Activated CD4-positive, CD25-positive, alpha-beta regulatory T cell treated with anti-CD3 and anti-CD28 coated beads, Interleukin-2, amount 50 U/mL, for 16 hours (primary cell): Measurements from ENCODE around the gene CNOT4.
"Not testable (repeated sequence)": the region's sequence is repeated elsewhere in the genome, so short reads cannot be mapped to it uniquely, and the experiment has no call there.

ENCODE experiments used
- DNase-seq: peaks from one replicate; pipeline ENCODE4 v3.0.0-alpha.2; 2020; ENCODE audit warnings: low read depth, low spot score

CNOT4 gene

DNA sequence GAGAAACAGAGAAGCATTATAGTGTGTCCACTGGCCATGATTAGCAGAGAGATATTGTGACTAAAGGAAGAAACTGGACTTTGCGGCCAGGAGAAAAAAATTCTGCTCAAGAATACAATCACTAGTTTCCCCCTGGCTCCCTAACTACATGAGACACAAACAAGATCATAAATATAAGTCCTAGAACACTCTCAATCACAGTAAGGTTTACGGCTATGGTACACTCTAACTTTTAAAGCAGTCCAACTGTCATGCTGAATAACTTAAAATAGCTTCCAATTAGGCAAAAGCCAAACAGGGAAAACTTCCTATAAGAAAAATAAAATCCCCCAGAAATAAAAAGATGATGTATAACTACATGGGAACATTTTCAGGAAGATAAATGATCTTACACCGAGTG, 144.2 kb downstream of the CNOT4 start:
- no peak for DNase-seq

DNA sequence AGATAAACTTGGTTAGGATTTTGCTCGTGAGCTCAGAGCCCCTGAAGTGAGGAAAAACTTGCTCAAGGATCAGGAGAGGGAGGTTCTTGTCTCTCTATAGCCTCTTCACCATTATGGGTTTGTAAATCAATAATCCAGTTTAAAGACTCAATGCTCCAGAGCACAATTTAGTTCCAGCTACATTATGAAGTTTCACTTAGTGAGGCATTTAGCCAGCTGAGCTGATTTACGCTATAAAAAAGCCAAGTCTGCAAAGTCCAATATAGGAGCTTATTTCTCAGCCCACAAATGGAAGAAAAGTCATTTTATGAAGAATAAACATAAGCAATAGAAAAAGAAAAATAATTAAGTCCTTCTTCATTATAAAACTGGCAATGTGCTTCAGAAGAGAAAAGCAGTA, 145.7 kb downstream of the CNOT4 start:
- no peak for DNase-seq

DNA sequence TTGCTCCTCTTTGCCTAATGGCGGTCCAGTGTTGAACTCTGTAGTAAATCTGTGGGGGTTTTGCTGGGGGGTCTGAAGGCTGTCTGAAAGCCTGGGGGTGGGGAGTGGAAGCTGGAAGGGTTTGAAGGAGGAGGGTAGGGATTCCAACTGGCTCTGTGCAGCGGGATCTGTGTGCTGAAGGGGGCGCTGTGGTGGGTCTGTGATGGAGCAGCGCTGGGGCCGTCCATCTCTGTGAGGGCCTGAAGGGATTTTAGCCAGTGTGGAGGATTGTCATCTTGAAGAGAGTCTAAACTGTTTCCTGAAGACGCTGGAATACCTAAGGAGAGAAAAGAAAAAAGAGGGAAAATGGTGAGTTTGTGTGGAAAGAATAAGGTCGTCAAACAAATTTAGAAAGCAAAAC, 147.0 kb downstream of the CNOT4 start:
- no peak for DNase-seq

DNA sequence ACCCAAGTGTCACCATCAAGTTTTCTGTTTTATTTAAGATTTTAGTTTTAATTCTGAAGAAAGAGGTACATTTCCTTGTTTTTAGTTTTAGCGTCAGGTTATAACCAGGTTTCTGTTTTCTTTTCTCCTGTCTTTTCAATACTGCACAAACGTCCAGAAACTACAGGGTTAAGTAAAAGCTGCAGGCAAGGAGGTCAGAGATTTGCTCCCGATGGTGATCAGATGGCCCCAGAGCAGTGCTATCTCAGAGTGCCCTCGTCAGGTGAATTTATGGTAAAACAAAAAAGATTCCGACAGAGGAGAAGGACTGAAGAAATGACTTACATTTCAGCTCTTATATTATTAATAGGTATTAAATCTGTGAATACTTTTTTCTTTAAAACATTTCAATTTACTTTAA, 148.1 kb downstream of the CNOT4 start:
- no peak for DNase-seq

DNA sequence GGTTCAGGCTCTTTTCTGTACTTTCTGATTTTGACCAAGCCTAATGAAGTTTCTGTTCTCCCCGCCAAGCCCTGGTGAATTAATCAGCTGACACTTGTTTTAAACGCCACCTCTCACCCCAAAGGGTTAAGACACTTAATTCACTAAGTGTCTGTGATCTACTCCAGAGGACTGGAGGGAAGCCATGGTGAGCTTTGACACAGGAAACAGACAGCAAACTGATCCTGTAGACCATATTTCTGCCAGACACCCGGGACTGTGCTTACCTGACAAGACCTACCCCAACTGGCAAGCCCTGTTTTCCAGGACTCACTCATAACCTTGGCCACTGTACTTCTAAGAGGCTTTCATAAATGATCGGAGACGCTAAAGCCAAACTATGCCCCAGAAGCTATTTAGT, 150.3 kb downstream of the CNOT4 start:
- no peak for DNase-seq

GRCh38 chr7:135355377-135356048, 154.4 kb downstream of the CNOT4 start:
- no peak for DNase-seq

GRCh38 chr7:135353832-135354231, 156.1 kb downstream of the CNOT4 start:
- DNase-seq = no peak

DNA sequence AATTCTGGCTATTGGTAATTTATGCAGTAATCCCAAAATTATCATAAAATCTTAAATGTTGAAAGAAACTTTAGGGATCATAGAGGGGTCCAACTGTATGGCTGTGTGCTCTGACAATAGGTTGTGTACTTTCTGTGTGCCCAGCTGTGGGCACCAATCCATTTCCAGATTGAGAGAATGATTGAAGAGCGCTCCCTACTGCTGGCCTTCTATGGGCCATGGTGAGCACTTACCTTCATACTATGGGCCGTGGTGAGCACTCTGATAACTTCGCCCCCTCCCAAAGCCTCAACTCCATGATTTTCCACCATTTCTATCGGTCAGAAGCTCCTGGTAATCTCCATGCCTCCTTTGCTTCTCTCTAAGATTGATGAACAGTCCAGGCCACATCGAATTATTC, 157.6 kb downstream of the CNOT4 start:
- no peak for DNase-seq

DNA sequence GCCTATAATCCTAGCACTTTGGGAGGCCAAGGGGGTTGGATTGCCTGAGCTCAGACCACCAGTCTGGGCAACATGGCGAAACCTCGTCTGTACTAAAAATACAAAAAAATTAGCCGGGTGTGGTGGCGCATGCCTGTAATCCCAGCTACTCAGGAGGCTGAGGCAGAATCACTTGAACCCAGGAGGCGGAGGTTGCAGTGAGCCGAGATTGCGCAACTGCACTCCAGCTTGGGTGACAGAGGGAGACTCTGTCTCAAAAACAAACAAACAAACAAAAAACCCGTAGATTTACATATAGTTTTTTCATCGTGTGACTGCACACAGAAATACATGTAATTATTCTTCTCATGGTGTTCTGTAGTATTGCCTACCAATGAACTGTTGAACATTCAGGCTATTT, 158.8 kb downstream of the CNOT4 start:
- not testable (repeated sequence) for DNase-seq

- no peak for DNase-seq
Observed at GRCh38 chr7:135349746-135350145, 160.2 kb downstream of the CNOT4 start.

DNA sequence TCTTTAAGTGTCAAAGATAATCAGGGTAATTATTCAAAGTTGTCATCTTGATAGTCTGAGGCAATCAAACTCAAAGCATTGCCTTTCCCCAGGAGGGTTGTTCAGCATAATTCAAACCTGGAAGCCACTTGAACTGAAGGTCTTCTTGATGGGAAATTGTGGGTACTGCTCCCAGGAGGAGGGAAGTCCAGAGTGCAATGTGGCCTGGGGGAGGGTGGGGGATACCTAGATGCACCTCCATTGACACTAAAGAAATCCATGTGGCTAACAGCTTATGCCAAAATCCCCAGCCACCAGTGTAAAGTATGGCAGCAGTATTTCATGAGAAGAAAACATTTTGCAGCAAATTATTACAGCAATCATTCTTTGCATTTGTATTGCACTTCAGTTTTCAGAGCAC, 161.4 kb downstream of the CNOT4 start:
- no peak for DNase-seq

GRCh38 chr7:135343361-135343760, 166.5 kb downstream of the CNOT4 start:
- no peak for DNase-seq

DNA sequence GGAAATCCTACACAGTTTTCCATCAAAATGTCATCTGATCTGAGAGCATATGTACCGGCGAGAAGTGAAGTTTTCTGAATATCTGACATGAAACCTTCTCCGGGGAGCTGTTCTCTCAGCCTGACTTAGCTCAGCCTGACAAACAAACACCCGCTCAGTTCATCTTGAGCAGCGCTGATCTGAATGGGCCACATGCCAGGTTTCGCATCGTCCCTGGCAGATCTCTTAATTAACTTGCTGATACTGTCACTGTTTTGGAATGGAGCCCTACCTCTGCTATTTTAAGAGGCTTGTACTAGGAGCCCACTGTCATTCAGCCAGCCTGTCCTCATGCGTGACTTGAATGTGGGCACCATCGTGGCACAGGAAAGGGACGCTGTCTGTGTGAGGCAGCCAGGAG, 167.0 kb downstream of the CNOT4 start:
- DNase-seq = no peak

GRCh38 chr7:135341049-135341448, 168.9 kb downstream of the CNOT4 start:
- no peak for DNase-seq

DNA sequence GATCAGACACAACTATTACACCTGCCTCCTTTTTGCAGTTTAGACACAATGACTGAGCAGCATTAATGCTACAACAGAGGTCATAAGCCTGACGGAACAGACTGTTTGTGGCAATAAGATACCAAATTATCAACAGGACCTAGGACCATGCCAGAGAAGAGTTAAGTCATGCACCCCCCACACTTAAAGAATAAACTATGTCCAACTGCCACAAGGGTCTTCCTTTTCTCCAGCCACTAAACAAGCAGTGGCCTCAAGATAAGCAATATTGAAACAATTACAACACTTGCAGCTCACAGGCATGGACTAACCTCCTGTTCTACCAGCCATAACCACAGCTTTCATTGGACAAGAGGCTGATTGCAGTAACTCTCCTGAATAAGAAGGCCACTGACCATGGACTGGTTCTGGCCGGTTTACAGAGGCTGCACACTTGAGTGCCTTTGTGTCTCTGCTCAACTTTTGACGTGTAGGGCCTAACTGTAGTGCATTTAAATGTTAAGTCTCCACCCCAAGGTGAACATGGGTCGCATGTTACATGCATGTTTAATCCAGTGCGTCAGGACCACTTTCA, 171.8 kb downstream of the CNOT4 start:
- DNase-seq = no peak

- no peak for DNase-seq
Observed at GRCh38 chr7:135337506-135337905, 172.4 kb downstream of the CNOT4 start.

DNA sequence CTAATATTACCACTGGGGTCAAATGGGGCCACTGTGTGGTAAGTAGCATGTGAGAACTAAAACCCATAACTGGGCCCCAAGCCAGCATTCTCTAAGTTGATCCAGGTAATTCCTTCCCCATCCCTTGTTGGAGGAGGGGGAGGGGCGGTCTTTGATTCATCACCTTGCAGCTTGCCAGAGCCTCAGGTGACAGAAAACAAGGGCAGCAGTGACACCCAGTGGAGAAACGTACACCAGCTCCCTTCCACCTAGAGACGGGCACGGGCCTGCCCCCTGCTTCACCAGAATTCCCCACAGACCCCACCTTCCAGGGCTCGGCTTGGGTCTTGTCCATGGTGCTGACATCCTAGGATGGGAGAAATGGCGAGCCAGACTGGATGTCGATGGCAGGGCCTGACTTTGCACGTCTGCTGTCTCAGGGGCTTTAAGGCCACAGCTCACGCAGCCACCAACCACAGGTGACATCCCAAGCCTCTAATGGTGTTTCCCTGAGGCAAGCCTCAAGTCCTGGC, 174.2 kb downstream of the CNOT4 start:
- DNase-seq = no peak

- no peak for DNase-seq
Observed at GRCh38 chr7:135334830-135335543, 174.9 kb downstream of the CNOT4 start.

GRCh38 chr7:135333946-135334345, 176.0 kb downstream of the CNOT4 start:
- no peak for DNase-seq

- DNase-seq = no peak
Observed at GRCh38 chr7:135333200-135333599, 176.7 kb downstream of the CNOT4 start.

DNA sequence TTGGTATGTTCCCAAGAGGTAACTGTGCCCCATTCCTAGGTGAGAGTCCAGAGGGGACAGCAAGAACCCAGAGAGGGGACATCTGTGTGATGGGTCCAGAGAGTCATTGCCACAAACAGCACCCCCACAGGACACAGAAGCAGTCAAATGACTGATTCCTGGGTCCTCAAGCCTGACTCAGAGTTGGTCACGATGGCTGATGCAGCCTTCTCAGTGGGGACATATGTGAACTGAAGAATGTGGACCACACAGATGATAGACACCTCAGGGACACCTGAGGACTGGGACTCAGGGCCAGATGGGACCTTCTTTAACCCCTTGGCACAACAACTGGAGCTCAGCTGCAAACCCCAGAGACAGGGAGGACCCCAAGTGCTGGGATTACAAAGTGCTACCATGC, 179.8 kb downstream of the CNOT4 start:
- DNase-seq = no peak

DNA sequence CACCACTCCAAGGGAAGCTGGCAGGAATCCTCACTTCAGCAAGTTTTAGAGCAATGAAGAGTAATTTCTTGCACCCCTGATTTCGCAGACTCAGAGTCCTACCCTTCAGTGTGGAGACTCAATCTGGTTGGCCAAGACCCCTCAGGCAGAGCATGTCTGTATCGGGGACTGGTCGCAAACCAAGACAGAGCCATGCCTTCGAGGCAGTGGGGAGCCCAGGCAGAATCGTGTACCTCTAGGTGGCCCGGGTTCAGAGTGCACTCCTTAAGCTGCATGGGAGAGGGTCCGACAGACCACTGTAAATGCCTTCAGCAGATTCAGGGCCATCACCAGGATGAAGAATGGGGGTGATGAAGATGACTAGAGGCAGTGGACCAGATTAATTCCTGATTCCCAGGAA, 181.4 kb downstream of the CNOT4 start:
- DNase-seq = no peak

- DNase-seq = no peak
Observed at GRCh38 chr7:135328053-135328452, 181.8 kb downstream of the CNOT4 start.
